ENCODE measurements around the gene FZD10. TPM values are rescaled to one million over a fixed set of nuclear protein-coding genes. Genes with fewer than 3 reads are reported as not detected.

The FZD10 gene, protein sequence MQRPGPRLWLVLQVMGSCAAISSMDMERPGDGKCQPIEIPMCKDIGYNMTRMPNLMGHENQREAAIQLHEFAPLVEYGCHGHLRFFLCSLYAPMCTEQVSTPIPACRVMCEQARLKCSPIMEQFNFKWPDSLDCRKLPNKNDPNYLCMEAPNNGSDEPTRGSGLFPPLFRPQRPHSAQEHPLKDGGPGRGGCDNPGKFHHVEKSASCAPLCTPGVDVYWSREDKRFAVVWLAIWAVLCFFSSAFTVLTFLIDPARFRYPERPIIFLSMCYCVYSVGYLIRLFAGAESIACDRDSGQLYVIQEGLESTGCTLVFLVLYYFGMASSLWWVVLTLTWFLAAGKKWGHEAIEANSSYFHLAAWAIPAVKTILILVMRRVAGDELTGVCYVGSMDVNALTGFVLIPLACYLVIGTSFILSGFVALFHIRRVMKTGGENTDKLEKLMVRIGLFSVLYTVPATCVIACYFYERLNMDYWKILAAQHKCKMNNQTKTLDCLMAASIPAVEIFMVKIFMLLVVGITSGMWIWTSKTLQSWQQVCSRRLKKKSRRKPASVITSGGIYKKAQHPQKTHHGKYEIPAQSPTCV
- 0.87 TPM in 1 of 2 replicates, not detected in the other for total RNA-seq

DNA sequence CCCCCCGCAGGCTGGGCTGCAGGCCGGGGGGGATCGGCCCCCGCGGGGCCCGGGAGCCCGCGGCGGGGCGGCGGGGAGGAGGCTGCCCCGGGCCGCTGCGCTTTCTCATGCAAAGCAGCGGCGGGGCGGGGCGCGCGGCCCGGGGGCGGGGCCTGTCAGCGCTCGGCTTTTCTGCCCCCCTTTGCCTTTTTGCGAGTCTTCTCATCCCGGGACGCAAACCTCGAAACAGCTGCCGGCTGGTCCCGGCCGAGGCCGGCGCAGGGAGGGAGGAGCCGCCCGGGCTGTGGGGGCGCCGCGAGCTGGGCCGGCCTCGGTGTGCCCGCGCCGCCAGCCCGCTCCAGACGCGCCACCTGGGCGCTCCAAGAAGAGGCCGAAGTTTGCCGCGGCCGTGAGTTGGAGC is at the start of gene FZD10:
Gene FZD10, plus strand, starts transcription at position 198 of the 400 bp plus-strand sequence. CDS start 479 bp downstream, outside the sequence.

Other genes starting within 250 kb of the FZD10 start
- gene PIWIL1, start 175.4 kb downstream of the FZD10 start, total RNA-seq = not detected in 2 replicates